ENCODE results near the gene ANXA6. TPM values are rescaled to one million over a fixed set of nuclear protein-coding genes. Genes with fewer than 3 reads are reported as not detected.

The ANXA6 gene
- total and polyA plus RNA-seq, 9 of the 15 experiments (the other 6 are each of a cell fraction or from before 2014, with no cell fraction given): 0.70 to 13.2 (median 8.3) TPM

- FAIRE-seq (peak; percentile 98), DNase-seq (ENCODE audit: extremely low read depth in 1 of 4, low spot score in 3 of 4) (peak; percentile 64 to 87 (median 71)), ATAC-seq (peak; percentile 99)
- ChIA-PET POLR2A (interaction anchor here (0.5 to 1.7 kb wide), 5 partner anchors 36 to 164 kb away, joined by 3 to 12 read pairs (median 3); no protein-coding TSS in a partner anchor), CTCF (ENCODE audit: low intra/inter-chr PET ratio) (interaction anchor here (0.6 to 2.2 kb wide), 7 partner anchors 37 to 163 kb away, joined by 4 to 30 read pairs (median 10); no protein-coding TSS in a partner anchor)
- in situ Hi-C loops (cut with MboI): loop anchor here (5.0 kb wide), 1 partner anchor 43 kb away; no protein-coding TSS in a partner anchor
- Histone ChIP-seq H3K4me1 (replicated peaks in 1 of 2; ENCODE audit: control insufficient read depth in 2 of 2, insufficient read depth in 2 of 2, low read length in 2 of 2) (no peaks in the 10 kb centered on the region; a peak in 1 of 5 replicates), H3K9me1 (ENCODE audit: control insufficient read depth, insufficient read depth, low read length) (no peaks in the 10 kb centered on the region), H3K79me2 (ENCODE audit: control insufficient read depth, insufficient read depth, low read length) (no peaks in the 10 kb centered on the region), H3K9me3 (replicated peaks; ENCODE audit: control insufficient read depth, insufficient read depth, low read depth, low read length) (no peaks in the 10 kb centered on the region), H2AFZ (ENCODE audit: low read depth, low read length) (no peak overlapping the region; the same call in 1 of the 2 replicates), H3K9ac (ENCODE audit: insufficient read depth in 1 of 2, low read depth in 2 of 2, low read length in 2 of 2) (no peak overlapping the region), H3K4me3 (no peak overlapping the region), H3K27ac (ENCODE audit: extremely low read depth, low read depth, low read length) (no peak overlapping the region), H4K20me1 (replicated peaks; ENCODE audit: control insufficient read depth, insufficient read depth, low read length) (no peaks in the 10 kb centered on the region; the same call in 1 of the 2 replicates), H3K27me3 (ENCODE audit: control insufficient read depth in 2 of 2, insufficient read depth in 2 of 2, low read length in 2 of 2) (peaks cover 2 to 11% of the 10 kb centered on the region in 2 experiments; a peak in 3 of 5 replicates), H3K4me2 (ENCODE audit: insufficient read depth, low read length) (no peak overlapping the region), H3K36me3 (ENCODE audit: control insufficient read depth, insufficient read depth, low read length) (no peaks in the 10 kb centered on the region)
- BruUV-seq (replicated peaks): no TSS peak
- 21% methylated on average over 8 of the region's 8 CpGs for WGBS (ENCODE audit: insufficient coverage, low coverage, missing lambda C conversion rate)
- intact Hi-C loops (cut with micrococcal nuclease): loop anchor here (1.0 to 10.0 kb wide), 7 partner anchors 39 to 600 kb away; no protein-coding TSS in a partner anchor
- TF ChIP-seq CTCF (IDR thresholded peaks at IDR 0.05 in 2 of 3, conservative IDR thresholded peaks at IDR 0.05 in 1 of 3; ENCODE audit: insufficient read depth in 2 of 3, low read depth in 1 of 3, low read length in 3 of 3) (peak; percentile 91 to 98 (median 93)), ZNF668 (CRISPR knock-in tag; IDR thresholded peaks at IDR 0.05) (no peak), STAT6 (CRISPR knock-in tag; IDR thresholded peaks at IDR 0.05) (no peak), ZNF140 (CRISPR knock-in tag; IDR thresholded peaks at IDR 0.05) (no peak), BRD4 (IDR thresholded peaks at IDR 0.05) (no peak), RAD21 (CRISPR knock-in tag; conservative IDR thresholded peaks at IDR 0.05 in 1 of 2, IDR thresholded peaks at IDR 0.05 in 1 of 2) (peak; percentile 96 to 98), ARID2 (IDR thresholded peaks at IDR 0.05) (peak; percentile 78; the same call in 1 of the 2 replicates), RCOR1 (IDR thresholded peaks at IDR 0.05; ENCODE audit: borderline replicate concordance in 1 of 2, low read depth in 2 of 2, low read length in 2 of 2) (peak in 1 of 2 experiments; percentile 47; a peak in 1 of 4 replicates), ATF3 (IDR thresholded peaks at IDR 0.05) (peak; percentile 93), ATF3 (CRISPR knock-in tag; conservative IDR thresholded peaks at IDR 0.05) (no peak), NR2C2 (CRISPR knock-in tag; IDR thresholded peaks at IDR 0.05) (no peak), NR2C2 (tag; IDR thresholded peaks at IDR 0.05) (peak; percentile 27; the same call in 1 of the 2 replicates), KDM1A (IDR thresholded peaks at IDR 0.05) (peak in 1 of 2 experiments; percentile 19; a peak in 1 of 4 replicates), KLF16 (IDR thresholded peaks at IDR 0.05) (peak; percentile 42; the same call in 1 of the 2 replicates), BHLHE40 (IDR thresholded peaks at IDR 0.05; ENCODE audit: low read length) (0 out of 2 replicates have a peak, but pooled peaks have one; percentile 18), ATF7 (IDR thresholded peaks at IDR 0.05) (peak; percentile 92)
These were observed 7.3 kb upstream of the ANXA6 start for GRCh38 chr5:151164687-151165392.
